ENCODE measurements around the gene GPR146. TPM values are rescaled to one million over a fixed set of nuclear protein-coding genes. Genes with fewer than 3 reads are reported as not detected.

The GPR146 gene
- total and polyA plus RNA-seq, 7 donors = 5.0 to 14.0 (median 9.4) TPM

- Histone ChIP-seq H3K4me3 (no peak overlapping the region), H3K4me1 (peaks cover 16% of the 10 kb centered on the region), H3K27ac (peak overlapping the region; percentile 46), H3K36me3 (ENCODE audit: insufficient read depth in 1 of 2, low read depth in 1 of 2) (no peaks in the 10 kb centered on the region), H3K27me3 (ENCODE audit: insufficient read depth in 3 of 3, low read length in 2 of 3) (no peaks in the 10 kb centered on the region), H3K9me3 (no peaks in the 10 kb centered on the region)
- WGBS, 3 donors = 85 to 86% (median 86%) methylated on average over 20 to 21 of the region's 21 CpGs
- DNase-seq = peak in 1 of 2 donors; percentile 34
- no peak for ATAC-seq
- TF ChIP-seq, protein P1, sequence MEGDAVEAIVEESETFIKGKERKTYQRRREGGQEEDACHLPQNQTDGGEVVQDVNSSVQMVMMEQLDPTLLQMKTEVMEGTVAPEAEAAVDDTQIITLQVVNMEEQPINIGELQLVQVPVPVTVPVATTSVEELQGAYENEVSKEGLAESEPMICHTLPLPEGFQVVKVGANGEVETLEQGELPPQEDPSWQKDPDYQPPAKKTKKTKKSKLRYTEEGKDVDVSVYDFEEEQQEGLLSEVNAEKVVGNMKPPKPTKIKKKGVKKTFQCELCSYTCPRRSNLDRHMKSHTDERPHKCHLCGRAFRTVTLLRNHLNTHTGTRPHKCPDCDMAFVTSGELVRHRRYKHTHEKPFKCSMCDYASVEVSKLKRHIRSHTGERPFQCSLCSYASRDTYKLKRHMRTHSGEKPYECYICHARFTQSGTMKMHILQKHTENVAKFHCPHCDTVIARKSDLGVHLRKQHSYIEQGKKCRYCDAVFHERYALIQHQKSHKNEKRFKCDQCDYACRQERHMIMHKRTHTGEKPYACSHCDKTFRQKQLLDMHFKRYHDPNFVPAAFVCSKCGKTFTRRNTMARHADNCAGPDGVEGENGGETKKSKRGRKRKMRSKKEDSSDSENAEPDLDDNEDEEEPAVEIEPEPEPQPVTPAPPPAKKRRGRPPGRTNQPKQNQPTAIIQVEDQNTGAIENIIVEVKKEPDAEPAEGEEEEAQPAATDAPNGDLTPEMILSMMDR (IDR thresholded peaks at IDR 0.05) = no peak
- intact Hi-C loops (cut with DNase I) = loop anchor here in 1 of 2 donors (1.0 kb wide), 1 partner anchor 26 kb away; no protein-coding TSS in a partner anchor
Measured at GRCh38 chr7:1103789-1104515, 59.6 kb downstream of the GPR146 start.

GRCh38 chr7:1104516-1105179 lies 60.3 kb downstream of the GPR146 start:
- WGBS, 3 donors = 71 to 79% (median 73%) methylated on average over 13 of the region's 13 CpGs
- no peaks in the 10 kb centered on the region for H3K9me3 ChIP-seq
- ATAC-seq (no peak), DNase-seq (peak in 1 of 2 donors; percentile 32)
- H3K27me3 ChIP-seq (ENCODE audit: insufficient read depth in 3 of 3, low read length in 2 of 3) = no peaks in the 10 kb centered on the region
- H3K27ac ChIP-seq = peak overlapping the region; percentile 25
- peaks cover 16% of the 10 kb centered on the region for H3K4me1 ChIP-seq
- H3K36me3 ChIP-seq (ENCODE audit: insufficient read depth in 1 of 2, low read depth in 1 of 2) = no peaks in the 10 kb centered on the region
- no peak overlapping the region for H3K4me3 ChIP-seq
- intact Hi-C loops (cut with DNase I) = no loop called here
- TF ChIP-seq, protein P1 (IDR thresholded peaks at IDR 0.05) = no peak

DNA sequence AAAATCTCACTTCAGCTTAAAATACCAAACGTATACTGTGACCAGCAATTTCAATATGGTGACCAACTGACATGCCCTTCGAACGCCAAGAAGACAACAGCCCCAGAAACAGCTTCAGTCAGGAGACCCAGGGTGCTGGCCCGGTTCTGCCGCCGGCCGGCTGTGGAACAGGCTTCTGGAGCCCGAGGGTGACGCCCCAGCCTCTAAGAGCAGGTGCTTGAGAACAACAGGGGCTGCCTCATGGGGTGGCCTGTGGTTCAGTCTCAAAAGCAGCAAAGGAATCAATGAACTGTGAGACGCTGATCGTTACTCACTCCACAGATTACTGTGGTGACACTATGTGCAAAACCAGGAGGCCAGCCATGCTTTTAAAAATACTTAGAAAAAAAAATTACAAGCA lies 60.8 kb downstream of the GPR146 start:
- no peaks in the 10 kb centered on the region for H3K27me3 ChIP-seq (ENCODE audit: insufficient read depth in 3 of 3, low read length in 2 of 3)
- TF ChIP-seq, protein P1 (IDR thresholded peaks at IDR 0.05) = no peak
- H3K4me3 ChIP-seq = no peak overlapping the region
- intact Hi-C loops (cut with DNase I) = no loop called here
- DNase-seq (peak in 1 of 2 donors; percentile 42), ATAC-seq (no peak)
- H3K9me3 ChIP-seq = no peaks in the 10 kb centered on the region
- peaks cover 16% of the 10 kb centered on the region for H3K4me1 ChIP-seq
- no peaks in the 10 kb centered on the region for H3K36me3 ChIP-seq (ENCODE audit: insufficient read depth in 1 of 2, low read depth in 1 of 2)
- WGBS, 3 donors = 88 to 94% (median 88%) methylated on average over 11 of the region's 11 CpGs
- H3K27ac ChIP-seq = peak overlapping the region; percentile 25

DNA sequence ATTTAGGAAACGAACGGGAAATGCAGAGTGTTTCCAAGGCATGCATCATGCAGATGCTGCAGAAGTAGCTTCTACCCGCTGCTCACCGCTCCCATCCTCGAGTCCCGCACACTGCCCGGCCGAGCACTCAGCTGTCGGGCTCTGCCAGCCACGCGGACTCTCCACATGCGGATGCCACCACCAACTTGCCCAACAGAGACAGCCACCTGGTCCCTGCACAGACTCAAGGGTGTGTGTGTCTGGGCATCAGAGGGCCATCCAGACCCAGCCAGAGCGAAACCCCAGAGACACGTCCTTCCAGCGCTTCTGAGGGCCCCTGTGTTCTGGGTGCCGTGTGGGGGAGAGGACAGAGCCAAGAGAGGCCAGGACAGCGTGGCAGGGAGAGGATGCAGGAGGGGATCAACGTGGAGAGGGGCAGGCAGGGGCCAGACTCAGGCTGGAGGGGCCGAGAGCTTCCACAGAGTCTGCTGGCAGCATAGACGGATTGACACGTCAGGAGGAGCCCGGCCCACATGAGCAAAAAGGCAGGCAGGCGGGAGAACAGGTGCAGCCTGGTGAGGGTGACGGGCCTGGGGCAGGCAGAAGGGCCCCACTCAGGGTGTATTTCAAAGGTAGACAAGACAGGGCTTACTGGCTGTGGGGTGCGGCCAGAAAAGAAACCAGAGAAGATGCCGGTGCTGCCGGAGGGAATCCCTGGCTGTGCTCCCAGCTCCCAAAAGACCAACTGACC lies 61.9 kb downstream of the GPR146 start:
- peak; percentile 80 to 95 (median 84) for ATAC-seq
- no peaks in the 10 kb centered on the region for H3K27me3 ChIP-seq (ENCODE audit: insufficient read depth in 3 of 3, low read length in 2 of 3)
- TF ChIP-seq, protein P1 (IDR thresholded peaks at IDR 0.05) = no peak
- H3K4me3 ChIP-seq = peak overlapping the region; percentile 30
- H3K27ac ChIP-seq = peak overlapping the region; percentile 76
- H3K36me3 ChIP-seq (ENCODE audit: insufficient read depth in 1 of 2, low read depth in 1 of 2) = no peaks in the 10 kb centered on the region
- WGBS, 3 donors = 47 to 54% (median 50%) methylated on average over 26 to 27 of the region's 27 CpGs
- peaks cover 16% of the 10 kb centered on the region for H3K4me1 ChIP-seq
- no peaks in the 10 kb centered on the region for H3K9me3 ChIP-seq
- intact Hi-C loops (cut with DNase I) = no loop called here
- peak in 1 of 2 donors; percentile 66 for DNase-seq

Data from psoas muscle (tissue), 8 donors.